ENCODE measurements around the gene AKNA.
A peak's percentile ranks its signal among the peaks of the same experiment; 100 is the strongest.
"Not testable (repeated sequence)": the region's sequence is repeated elsewhere in the genome, so short reads cannot be mapped to it uniquely, and the experiment has no call there.

Gene AKNA

DNA sequence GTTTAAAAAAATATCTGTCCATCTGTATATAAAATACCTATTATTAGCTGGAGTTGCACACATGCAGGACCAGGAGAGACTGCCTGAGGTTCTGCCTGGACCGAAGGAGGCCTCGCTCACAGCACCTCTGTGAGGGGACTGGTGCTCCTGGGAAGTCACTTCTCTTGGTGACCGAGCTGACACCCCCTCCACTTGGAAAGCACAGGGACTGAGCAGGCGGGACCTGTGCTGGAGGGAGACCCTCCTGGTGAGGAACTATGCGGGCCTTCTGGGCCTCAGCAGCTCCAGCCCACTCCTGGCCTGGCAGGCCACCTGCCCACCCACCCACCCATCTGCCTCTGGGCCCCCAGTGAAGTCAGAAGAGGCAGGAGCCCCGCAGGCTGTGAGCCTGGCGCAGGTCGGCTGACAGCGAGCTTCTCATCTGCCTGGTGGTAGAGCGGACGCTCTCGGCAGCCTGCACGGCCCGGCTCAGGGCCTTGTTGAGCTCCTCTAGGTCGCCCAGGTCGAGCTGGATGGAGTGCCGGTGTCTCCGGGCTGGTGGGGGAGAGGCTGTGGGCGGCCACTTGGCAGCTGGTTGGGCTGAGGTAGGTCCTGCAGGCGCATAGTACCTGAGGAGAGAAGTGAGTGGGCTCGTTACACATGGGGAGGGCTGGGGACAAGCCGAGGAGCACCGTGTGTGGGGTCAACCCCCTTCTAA is 50.9 kb downstream of the AKNA start:
- Mint-ChIP-seq H3K27me3 (no peaks in the 10 kb centered on the region), H3K9me3 (no peaks in the 10 kb centered on the region), H3K4me3 (peak overlapping the region in 1 of 2 donors; percentile 19), H3K4me1 (ENCODE audit: low read depth in 2 of 2) (peaks cover 17 to 27% of the 10 kb centered on the region in 2 donors), H3K36me3 (ENCODE audit: insufficient read depth) (peaks cover 83% of the 10 kb centered on the region), H3K27ac (peak overlapping the region in 1 of 2 donors; percentile 80)
- ATAC-seq (replicated peaks) (no peak), DNase-seq (no peak)

DNA sequence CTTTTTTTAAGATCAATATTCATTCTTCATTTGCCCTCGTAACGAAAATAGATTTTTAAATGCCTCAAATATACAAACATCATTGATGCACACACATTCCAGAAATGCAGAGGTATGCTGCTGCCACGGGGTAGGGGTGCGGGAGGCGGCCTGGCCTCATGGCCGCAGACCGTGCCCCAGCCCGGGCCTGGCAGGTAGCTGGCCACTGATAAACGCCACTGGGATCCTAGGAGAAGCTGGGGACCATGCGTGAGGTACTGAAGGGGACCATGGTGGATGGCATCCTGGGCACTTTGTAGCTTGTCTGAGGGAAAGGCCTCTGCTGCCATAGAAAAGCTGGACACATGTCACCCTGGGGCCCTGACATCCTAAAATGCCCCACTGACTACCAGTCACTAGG is 51.6 kb downstream of the AKNA start:
- Mint-ChIP-seq H3K4me1 (ENCODE audit: low read depth in 2 of 2) (peaks cover 21 to 28% of the 10 kb centered on the region in 2 donors), H3K9me3 (no peaks in the 10 kb centered on the region), H3K4me3 (no peak overlapping the region), H3K36me3 (ENCODE audit: insufficient read depth) (peaks cover 78% of the 10 kb centered on the region), H3K27ac (peak overlapping the region in 1 of 2 donors; percentile 16), H3K27me3 (no peaks in the 10 kb centered on the region)
- DNase-seq (no peak), ATAC-seq (replicated peaks) (no peak)

DNA sequence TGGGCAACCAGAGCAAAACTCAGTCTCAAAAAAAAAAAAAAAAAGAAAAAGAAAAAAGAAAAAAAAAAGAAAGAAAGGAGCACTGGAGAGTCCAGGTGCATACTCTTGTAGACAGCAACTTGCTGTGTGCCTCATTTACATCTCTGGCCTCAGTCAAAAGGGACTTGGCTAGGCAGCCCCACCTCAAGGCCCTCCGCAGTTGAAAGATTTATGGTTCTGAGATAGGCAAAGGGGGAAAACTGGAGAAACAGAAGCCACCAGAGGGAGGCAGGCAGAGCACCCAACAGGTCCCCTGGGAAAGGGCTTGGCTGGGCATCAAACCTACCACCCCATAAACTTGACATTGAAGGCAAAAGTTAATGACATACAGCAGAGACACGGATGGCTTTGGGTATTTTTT is 52.0 kb downstream of the AKNA start:
- Mint-ChIP-seq H3K36me3 (ENCODE audit: insufficient read depth) (peaks cover 74% of the 10 kb centered on the region), H3K4me3 (no peak overlapping the region), H3K9me3 (no peaks in the 10 kb centered on the region), H3K4me1 (ENCODE audit: low read depth in 2 of 2) (peaks cover 24 to 30% of the 10 kb centered on the region in 2 donors), H3K27ac (peak overlapping the region in 1 of 2 donors; percentile 16), H3K27me3 (no peaks in the 10 kb centered on the region)
- ATAC-seq (replicated peaks) (no peak), DNase-seq (no peak)

DNA sequence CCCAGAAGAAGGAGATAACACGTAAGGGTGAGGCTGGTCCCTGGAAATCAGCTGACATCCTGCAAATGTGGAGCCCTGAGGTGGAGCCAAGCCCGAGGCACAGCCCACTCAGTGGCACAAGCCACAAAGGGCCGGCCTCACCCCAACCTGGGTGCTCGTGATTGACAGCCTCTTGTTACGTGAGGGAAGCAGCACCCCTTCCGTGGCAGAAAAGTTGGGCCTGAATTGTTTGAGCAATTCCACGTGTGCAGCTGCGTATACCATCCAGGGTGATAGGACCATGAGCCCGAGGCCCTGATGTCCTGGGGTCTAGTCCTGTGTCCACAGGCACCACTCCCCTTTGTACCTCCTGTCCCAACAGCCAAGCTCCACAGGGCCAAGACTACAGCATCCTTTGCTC is 53.3 kb downstream of the AKNA start:
- ATAC-seq (replicated peaks) = no peak

DNA sequence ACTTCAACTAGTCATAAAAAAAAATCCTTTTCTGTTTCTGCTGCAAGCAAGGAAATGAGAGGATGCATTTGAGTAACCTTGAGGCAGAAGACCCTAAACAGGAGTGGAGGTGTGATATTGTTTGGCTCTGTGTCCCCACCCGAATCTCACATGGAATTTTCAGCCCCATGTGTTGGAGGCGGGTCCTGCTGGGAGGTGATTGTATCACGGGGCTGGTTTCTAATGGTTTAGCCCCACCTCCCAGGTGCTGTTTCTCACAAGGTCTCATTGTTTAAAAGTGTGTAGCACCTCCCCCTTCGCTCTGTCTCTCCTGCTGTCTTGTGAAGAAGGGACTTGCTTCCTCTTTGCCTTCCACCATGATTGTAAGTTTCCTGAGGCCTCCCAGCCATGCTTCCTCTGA is 54.1 kb downstream of the AKNA start:
- DNase-seq; H3K9me3 Mint-ChIP-seq; ATAC-seq (replicated peaks); H3K27ac Mint-ChIP-seq; H3K27me3 Mint-ChIP-seq; H3K4me3 Mint-ChIP-seq: not testable (repeated sequence)
- Mint-ChIP-seq H3K36me3 (ENCODE audit: insufficient read depth) (peaks cover 57% of the 10 kb centered on the region), H3K4me1 (ENCODE audit: low read depth in 2 of 2) (peaks cover 19 to 27% of the 10 kb centered on the region in 2 donors)

More for the DNA sequence above, 53.3 kb downstream of the AKNA start:
- Mint-ChIP-seq H3K27ac (peak overlapping the region in 1 of 2 donors; percentile 4), H3K4me1 (ENCODE audit: low read depth in 2 of 2) (peaks cover 19 to 27% of the 10 kb centered on the region in 2 donors), H3K36me3 (ENCODE audit: insufficient read depth) (peaks cover 65% of the 10 kb centered on the region), H3K9me3 (no peaks in the 10 kb centered on the region), H3K4me3 (no peak overlapping the region), H3K27me3 (no peaks in the 10 kb centered on the region)
- DNase-seq = no peak

DNA sequence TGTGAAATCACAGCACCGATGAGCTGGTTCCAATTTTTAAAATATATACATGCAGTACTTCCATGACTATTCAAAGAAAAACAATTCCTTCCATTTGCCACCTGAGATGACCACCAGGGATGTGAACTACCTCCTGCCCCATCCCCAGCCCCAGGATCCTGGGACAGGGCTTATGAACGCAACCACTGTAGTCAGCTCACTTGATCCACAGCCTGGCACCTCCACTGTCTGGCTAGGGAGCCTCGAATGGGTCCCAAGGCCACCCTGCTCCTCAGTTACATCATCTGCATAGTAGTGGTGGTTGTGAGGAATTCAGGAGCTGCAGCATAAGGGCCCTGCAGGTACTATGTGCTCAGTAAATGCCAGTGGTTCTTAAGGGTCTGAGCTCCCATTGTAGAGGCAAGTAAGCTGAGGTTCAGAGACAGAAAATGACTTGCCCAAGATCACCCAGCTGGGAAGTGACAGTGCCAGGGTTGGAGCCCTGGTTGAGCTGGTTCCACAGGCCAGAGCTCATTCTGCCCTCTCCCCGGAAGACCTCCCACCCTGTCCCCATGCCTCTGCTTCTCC is 55.2 kb downstream of the AKNA start:
- Mint-ChIP-seq H3K4me3 (peak overlapping the region in 1 of 2 donors; percentile 31), H3K4me1 (ENCODE audit: low read depth in 2 of 2) (peaks cover 17 to 22% of the 10 kb centered on the region in 2 donors), H3K27ac (peak overlapping the region; percentile 46 to 88), H3K36me3 (ENCODE audit: insufficient read depth) (peaks cover 46% of the 10 kb centered on the region)
- not testable (repeated sequence) for DNase-seq, H3K27me3 Mint-ChIP-seq, H3K9me3 Mint-ChIP-seq
- peak; percentile 44 for ATAC-seq (replicated peaks)

DNA sequence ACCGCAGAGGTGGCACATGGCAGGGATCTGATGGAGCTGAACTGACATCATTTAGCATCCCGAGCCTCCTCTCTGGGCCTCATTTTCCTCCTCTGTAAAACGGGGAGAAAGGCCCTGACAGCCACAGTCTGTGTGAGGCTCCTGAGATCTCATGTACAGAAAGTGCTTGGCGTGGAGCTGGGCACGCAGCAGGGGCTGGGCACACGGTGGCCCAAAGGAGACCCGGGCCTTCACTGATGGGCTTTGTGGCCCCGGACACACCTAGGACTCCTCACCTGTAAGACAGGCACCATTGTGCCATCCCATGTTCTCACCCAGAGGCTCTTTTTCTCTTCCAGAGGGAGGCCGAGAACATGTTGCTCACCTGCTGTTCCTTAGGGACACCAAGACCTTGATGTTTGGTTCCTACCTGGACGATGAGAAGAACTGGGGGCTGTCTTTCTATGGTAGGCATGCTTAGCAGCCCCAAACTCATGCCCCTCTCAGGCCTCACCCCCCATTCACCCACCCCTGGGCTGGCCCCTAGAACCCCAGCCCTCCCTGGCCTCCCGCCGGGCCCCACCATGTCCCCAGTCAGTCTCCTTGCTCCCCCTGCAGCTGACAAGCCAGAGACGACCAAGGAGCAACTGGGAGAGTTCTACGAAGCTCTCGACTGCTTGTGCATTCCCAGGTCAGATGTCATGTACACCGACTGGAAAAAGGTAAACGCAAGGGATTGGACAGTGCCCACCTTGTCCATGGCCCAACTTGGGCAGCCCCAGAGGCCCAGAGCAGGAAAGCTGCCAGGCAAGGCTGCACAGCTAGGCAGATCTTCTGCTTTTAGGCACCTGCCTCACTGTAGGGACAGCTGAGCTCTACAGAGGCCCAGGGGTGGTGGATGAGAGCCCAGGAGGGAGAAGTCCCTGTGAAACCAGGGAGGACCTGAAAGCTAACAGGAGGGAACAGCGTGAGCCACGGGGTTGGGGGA is 56.3 kb downstream of the AKNA start:
- Mint-ChIP-seq H3K27ac (peak overlapping the region; percentile 46 to 88), H3K36me3 (ENCODE audit: insufficient read depth) (peaks cover 36% of the 10 kb centered on the region), H3K4me1 (ENCODE audit: low read depth in 2 of 2) (peaks cover 17 to 22% of the 10 kb centered on the region in 2 donors), H3K4me3 (peak overlapping the region in 1 of 2 donors; percentile 13)
- not testable (repeated sequence) for H3K27me3 Mint-ChIP-seq, H3K9me3 Mint-ChIP-seq, DNase-seq
- peak; percentile 6 for ATAC-seq (replicated peaks)

DNA sequence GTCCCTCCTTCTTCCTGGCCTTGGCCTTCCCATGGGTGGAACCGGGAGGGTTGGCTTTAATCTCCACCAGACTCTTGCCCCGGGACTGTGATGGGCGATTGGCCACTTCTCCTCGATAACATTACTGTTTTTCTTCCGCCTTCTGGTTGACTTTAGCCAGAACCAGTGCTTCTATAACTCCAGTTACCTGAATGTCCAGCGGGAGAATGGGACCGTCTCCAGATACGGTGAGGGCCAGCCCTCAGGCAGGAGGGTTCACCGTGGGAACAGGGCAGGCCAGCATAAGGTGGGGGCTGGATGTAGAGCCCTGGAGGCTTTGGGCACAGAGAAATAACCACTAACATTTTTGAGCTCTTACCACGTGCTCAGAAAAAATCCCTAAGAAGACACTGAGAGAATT is 57.1 kb downstream of the AKNA start:
- Mint-ChIP-seq H3K9me3 (no peaks in the 10 kb centered on the region), H3K27me3 (no peaks in the 10 kb centered on the region), H3K4me3 (no peak overlapping the region), H3K27ac (peak overlapping the region; percentile 46 to 88), H3K36me3 (ENCODE audit: insufficient read depth) (peaks cover 27% of the 10 kb centered on the region), H3K4me1 (ENCODE audit: low read depth in 2 of 2) (peaks cover 17 to 22% of the 10 kb centered on the region in 2 donors)
- no peak for DNase-seq
- ATAC-seq (replicated peaks) = no peak

DNA sequence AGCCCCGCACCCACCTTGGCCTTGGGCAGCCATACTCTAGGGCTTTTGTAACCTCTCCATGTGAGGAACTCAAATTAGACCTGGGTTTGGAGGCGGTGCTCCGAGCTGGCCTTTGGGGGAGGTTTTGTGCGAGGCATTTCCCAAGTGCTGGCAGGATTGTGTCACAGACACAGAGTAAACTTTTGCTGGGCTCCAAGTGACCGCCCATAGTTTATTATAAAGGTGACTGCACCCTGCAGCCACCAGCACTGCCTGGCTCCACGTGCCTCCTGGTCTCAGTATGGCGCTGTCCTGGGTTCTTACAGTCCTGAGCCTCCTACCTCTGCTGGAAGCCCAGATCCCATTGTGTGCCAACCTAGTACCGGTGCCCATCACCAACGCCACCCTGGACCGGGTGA is 58.2 kb downstream of the AKNA start, which contains the start of gene ORM2:
ORM2 (plus strand) TSS at position 245 of the 398 bp plus-strand sequence; CDS start at position 281, 36 bp downstream.
- Mint-ChIP-seq H3K36me3 (ENCODE audit: insufficient read depth) (peaks cover 17% of the 10 kb centered on the region), H3K4me1 (ENCODE audit: low read depth in 2 of 2) (peaks cover 16 to 22% of the 10 kb centered on the region in 2 donors), H3K27ac (peak within 1 kb of the TSS in 1 of 2 donors; percentile 46)
- not testable (repeated sequence) for H3K9me3 Mint-ChIP-seq; H3K27me3 Mint-ChIP-seq; H3K4me3 Mint-ChIP-seq; ATAC-seq (replicated peaks); DNase-seq

DNA sequence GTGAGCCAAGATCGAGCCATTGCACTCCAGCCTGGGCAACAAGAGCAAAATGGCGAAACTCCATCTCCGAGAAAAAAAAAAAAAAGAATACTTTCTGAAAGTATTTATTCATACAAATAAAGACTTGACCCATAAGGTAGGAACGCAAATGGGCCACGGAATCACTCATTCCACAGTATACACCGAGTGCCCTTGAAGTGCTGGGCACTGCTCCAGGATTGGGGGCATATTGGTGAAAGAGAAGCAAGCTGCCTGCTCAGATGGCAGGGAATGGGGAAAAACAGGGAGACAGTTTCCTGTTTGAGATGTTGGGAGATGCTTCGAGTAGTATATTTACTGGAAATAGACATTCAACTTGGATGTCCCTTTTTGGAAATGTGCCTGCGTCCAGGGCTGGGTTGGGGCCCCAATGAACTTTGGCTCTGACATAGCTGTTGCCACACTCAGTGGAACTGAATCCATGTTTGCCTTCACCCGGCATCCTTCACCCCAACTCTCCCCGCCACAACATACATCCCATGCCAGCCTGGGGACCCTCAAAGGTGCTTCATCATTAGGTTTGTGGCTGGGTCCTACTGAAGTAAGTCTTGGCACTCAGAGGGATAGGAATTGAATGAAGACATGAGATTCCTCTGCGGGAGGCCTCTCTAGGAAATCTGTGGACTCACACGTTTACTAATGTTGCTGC is 58.7 kb downstream of the AKNA start:
- ATAC-seq (replicated peaks); DNase-seq; H3K4me3 Mint-ChIP-seq; H3K9me3 Mint-ChIP-seq; H3K27ac Mint-ChIP-seq; H3K27me3 Mint-ChIP-seq: not testable (repeated sequence)
- Mint-ChIP-seq H3K4me1 (ENCODE audit: low read depth in 2 of 2) (peaks cover 16 to 22% of the 10 kb centered on the region in 2 donors), H3K36me3 (ENCODE audit: insufficient read depth) (peaks cover 13% of the 10 kb centered on the region)

DNA sequence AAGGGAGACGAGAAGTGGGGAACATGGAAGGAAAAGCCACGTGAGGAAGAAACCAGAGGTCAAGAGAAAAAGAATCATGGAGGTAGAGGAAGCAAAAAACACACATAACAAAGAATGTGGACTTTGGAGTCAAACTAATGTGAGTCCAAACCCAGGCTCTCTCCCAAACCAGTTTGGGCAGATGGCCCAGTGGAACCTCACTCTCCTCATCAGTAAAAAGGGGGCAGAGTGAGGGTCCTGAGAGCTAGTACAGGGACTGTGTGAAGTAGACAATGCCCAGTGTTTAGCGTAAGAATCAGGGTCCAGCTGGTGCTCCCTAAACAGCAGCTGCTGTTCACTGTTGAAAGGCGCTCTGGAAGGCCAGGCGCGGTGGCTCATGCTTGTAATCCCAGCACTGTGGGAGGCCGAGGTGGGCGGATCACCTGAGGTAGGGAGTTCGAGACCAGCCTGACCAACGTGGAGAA is 59.4 kb downstream of the AKNA start:
- Mint-ChIP-seq H3K36me3 (ENCODE audit: insufficient read depth) (peaks cover 13% of the 10 kb centered on the region), H3K4me1 (ENCODE audit: low read depth in 2 of 2) (peaks cover 16 to 22% of the 10 kb centered on the region in 2 donors)
- H3K9me3 Mint-ChIP-seq; H3K4me3 Mint-ChIP-seq; DNase-seq; H3K27me3 Mint-ChIP-seq; ATAC-seq (replicated peaks); H3K27ac Mint-ChIP-seq: not testable (repeated sequence)

DNA sequence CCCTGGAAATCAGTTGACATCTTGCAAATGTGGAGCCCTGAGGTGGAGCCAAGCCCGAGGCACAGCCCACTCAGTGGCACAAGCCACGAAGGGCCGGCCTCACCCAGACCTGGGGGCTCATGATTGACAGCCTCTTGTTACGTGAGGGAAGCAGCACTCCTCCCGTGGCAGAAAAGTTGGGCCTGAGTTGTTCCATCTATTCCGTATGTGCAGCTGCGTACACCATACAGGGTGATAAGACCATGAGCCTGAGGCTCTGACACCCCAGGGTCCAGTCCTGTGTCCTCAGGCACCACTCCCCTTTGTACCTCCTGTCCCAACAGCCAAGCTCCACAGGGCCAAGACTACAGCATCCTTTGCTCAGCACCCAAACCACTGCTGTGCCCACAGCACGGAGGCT is 60.0 kb downstream of the AKNA start:
- H3K9me3 Mint-ChIP-seq = no peaks in the 10 kb centered on the region
- ATAC-seq (replicated peaks) = no peak
- peaks cover 13% of the 10 kb centered on the region for H3K36me3 Mint-ChIP-seq (ENCODE audit: insufficient read depth)
- no peaks in the 10 kb centered on the region for H3K27me3 Mint-ChIP-seq
- H3K27ac Mint-ChIP-seq = no peak overlapping the region
- H3K4me3 Mint-ChIP-seq = no peak overlapping the region
- peaks cover 16 to 22% of the 10 kb centered on the region in 2 donors for H3K4me1 Mint-ChIP-seq (ENCODE audit: low read depth in 2 of 2)
- DNase-seq = no peak
